ENCODE results near the gene C5orf22.
"Not testable (repeated sequence)": the region's sequence is repeated elsewhere in the genome, so short reads cannot be mapped to it uniquely, and the experiment has no call there.

Gene C5orf22

GRCh38 chr5:31530541-31531265 lies 1.4 kb upstream of the C5orf22 start:
- no peak for TF ChIP-seq CTCF (IDR thresholded peaks at IDR 0.05; ENCODE audit: low read depth, low read length)
- DNase-seq (ENCODE audit: extremely low read depth, low read depth) = no peak

GRCh38 chr5:31531543-31531887 lies 586 bp upstream of the C5orf22 start:
- DNase-seq (ENCODE audit: extremely low read depth, low read depth) = no peak
- TF ChIP-seq CTCF (IDR thresholded peaks at IDR 0.05; ENCODE audit: low read depth, low read length) = no peak

GRCh38 chr5:31534527-31535046 lies 2.5 kb downstream of the C5orf22 start:
- no peak for DNase-seq (ENCODE audit: extremely low read depth, low read depth)
- no peak for TF ChIP-seq CTCF (IDR thresholded peaks at IDR 0.05; ENCODE audit: low read depth, low read length)

- no peak for DNase-seq (ENCODE audit: extremely low read depth, low read depth)
- no peak for TF ChIP-seq CTCF (IDR thresholded peaks at IDR 0.05; ENCODE audit: low read depth, low read length)
Measured at GRCh38 chr5:31536873-31537272, 4.8 kb downstream of the C5orf22 start.

- DNase-seq (ENCODE audit: extremely low read depth, low read depth) = no peak
- TF ChIP-seq CTCF (IDR thresholded peaks at IDR 0.05; ENCODE audit: low read depth, low read length) = no peak
Measured at GRCh38 chr5:31537349-31537748, 5.2 kb downstream of the C5orf22 start.

GRCh38 chr5:31537851-31538250 lies 5.8 kb downstream of the C5orf22 start:
- no peak for DNase-seq (ENCODE audit: extremely low read depth, low read depth)
- TF ChIP-seq CTCF (IDR thresholded peaks at IDR 0.05; ENCODE audit: low read depth, low read length) = no peak

GRCh38 chr5:31549114-31549513 lies 17.0 kb downstream of the C5orf22 start:
- not testable (repeated sequence) for DNase-seq (ENCODE audit: extremely low read depth, low read depth)

GRCh38 chr5:31551878-31552277 lies 19.8 kb downstream of the C5orf22 start:
- TF ChIP-seq CTCF (IDR thresholded peaks at IDR 0.05; ENCODE audit: low read depth, low read length) = no peak
- no peak for DNase-seq (ENCODE audit: extremely low read depth, low read depth)

All from AG09319 (cell line).